ENCODE data around the gene GPR146.

The GPR146 gene

DNA sequence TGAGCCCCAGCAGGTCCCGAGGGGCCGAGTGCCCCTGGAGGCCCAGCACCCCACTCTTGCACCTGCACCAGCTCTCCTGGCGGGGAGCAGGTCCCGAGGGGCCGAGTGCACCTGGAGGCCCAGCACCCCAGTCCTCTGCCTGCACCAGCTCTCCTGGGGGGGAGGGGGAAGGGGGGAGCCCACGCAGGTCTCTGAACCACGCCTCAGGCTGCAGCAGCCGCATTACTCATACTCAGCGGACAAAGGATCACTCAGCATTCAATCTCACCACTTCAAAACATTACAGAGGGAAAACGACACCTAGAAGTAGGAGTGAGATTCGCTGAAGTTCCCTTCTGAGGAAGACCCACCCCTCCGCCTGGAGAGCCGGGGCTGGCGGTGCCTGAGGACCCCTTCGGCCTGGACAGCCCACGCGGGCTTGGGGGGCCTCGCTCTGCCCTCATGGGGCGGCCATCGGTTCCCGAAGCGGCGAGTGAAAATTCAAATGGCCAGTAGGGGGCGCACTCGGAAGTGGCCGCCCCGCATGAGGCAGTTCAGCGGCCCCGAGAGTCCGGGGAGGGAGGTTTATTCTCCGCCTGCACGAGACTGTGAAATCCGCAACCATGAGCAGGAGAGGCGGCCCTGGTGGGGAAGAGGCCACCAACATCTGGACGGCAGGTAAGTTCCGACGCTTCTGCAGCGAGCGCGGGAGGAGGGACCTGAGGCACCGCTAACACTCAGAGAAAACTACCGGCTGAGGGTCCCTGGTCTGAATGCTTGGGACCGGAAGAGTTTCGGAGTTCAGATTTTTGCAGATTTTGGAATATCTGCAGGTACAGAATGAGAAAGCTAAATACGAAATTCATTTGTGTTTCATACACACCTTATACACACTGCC is 42.5 kb downstream of the GPR146 start:
- H3K9ac ChIP-seq (ENCODE audit: low read depth, low read length, poor library complexity), result peak overlapping the region; percentile 73
- H4K8ac ChIP-seq (ENCODE audit: low read depth, low read length), result no peak overlapping the region
- peaks cover 1 to 4% of the 10 kb centered on the region in 2 donors for H3K36me3 ChIP-seq (replicated peaks in 1 of 2; ENCODE audit: control insufficient read depth in 2 of 2, insufficient read depth in 2 of 2, low read length in 2 of 2)
- H3K4me2 ChIP-seq (ENCODE audit: insufficient read depth, low read length, poor library complexity, severe bottlenecking), result peak overlapping the region; percentile 71
- no peak overlapping the region for H2BK120ac ChIP-seq (ENCODE audit: low read depth, low read length)
- no peak overlapping the region for H2BK15ac ChIP-seq (ENCODE audit: low read length)
- no peak overlapping the region for H3K4me3 ChIP-seq (ENCODE audit: low read length in 2 of 2)
- no peak overlapping the region for H3K14ac ChIP-seq (ENCODE audit: low read length)
- peaks cover 4% of the 10 kb centered on the region for H3K79me1 ChIP-seq (ENCODE audit: low read depth, low read length)
- no CpG with 5 or more reads among the region's 45 CpGs for WGBS, 2 donors (ENCODE audit: extremely low coverage in 2 of 2, insufficient read length in 2 of 2, insufficient replicate concordance in 1 of 2)
- H3K4ac ChIP-seq (ENCODE audit: low read length), result no peak overlapping the region
- H2AFZ ChIP-seq (ENCODE audit: low read length), result peak overlapping the region; percentile 49
- peak; percentile 73 for DNase-seq (ENCODE audit: low spot score)
- no peak overlapping the region for H3K27ac ChIP-seq (replicated peaks; ENCODE audit: low read length)
- peak overlapping the region; percentile 73 for H2AK5ac ChIP-seq (ENCODE audit: low read depth, low read length)
- H2BK12ac ChIP-seq (ENCODE audit: low read length), result no peak overlapping the region
- no peaks in the 10 kb centered on the region for H3K9me3 ChIP-seq (replicated peaks in 1 of 2; ENCODE audit: control insufficient read depth in 2 of 2, insufficient read depth in 1 of 2, low read depth in 1 of 2, low read length in 2 of 2)
- H4K91ac ChIP-seq (ENCODE audit: low read depth, low read length, poor library complexity), result no peak overlapping the region
- no peak overlapping the region for H3K23ac ChIP-seq (ENCODE audit: low read depth, low read length, poor library complexity)
- peaks cover 15 to 27% of the 10 kb centered on the region in 2 donors for H3K4me1 ChIP-seq (ENCODE audit: control insufficient read depth in 2 of 2, insufficient read depth in 1 of 2, low read depth in 1 of 2, low read length in 2 of 2)
- peaks cover 0 to 1% (median 0%) of the 10 kb centered on the region in 3 experiments for H3K27me3 ChIP-seq (ENCODE audit: control insufficient read depth in 3 of 3, insufficient read depth in 3 of 3, low read depth in 1 of 3, low read length in 3 of 3)
- H3K18ac ChIP-seq (ENCODE audit: low read length), result peak overlapping the region; percentile 86
- H2BK5ac ChIP-seq (ENCODE audit: low read length), result peak overlapping the region; percentile 21

DNA sequence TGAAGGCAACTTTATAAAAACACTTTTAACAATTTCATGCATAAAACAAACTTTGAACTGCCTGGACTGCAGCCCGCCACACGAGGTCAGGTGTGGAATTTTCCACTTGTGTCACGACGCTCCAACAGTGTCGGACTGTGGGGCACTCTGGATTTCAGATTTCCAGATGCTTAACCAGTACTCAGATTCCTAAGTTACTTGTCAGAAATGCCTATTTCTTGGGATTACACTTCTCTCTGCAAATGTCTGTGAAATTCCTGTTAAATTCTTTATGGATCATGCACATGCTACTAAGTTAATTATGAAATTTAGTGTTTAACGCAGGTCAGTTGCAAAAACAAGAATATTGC is 43.1 kb downstream of the GPR146 start:
- WGBS, 2 donors (ENCODE audit: extremely low coverage in 2 of 2, insufficient read length in 2 of 2, insufficient replicate concordance in 1 of 2), result no CpG with 5 or more reads among the region's 6 CpGs
- DNase-seq (ENCODE audit: low spot score), result no peak
- peak overlapping the region; percentile 72 for H3K18ac ChIP-seq (ENCODE audit: low read length)
- peaks cover 6% of the 10 kb centered on the region for H3K79me1 ChIP-seq (ENCODE audit: low read depth, low read length)
- peaks cover 0 to 1% (median 0%) of the 10 kb centered on the region in 3 experiments for H3K27me3 ChIP-seq (ENCODE audit: control insufficient read depth in 3 of 3, insufficient read depth in 3 of 3, low read depth in 1 of 3, low read length in 3 of 3)
- peaks cover 0 to 2% of the 10 kb centered on the region in 2 donors for H3K9me3 ChIP-seq (replicated peaks in 1 of 2; ENCODE audit: control insufficient read depth in 2 of 2, insufficient read depth in 1 of 2, low read depth in 1 of 2, low read length in 2 of 2)
- no peak overlapping the region for H4K91ac ChIP-seq (ENCODE audit: low read depth, low read length, poor library complexity)
- no peak overlapping the region for H4K8ac ChIP-seq (ENCODE audit: low read depth, low read length)
- H3K4me3 ChIP-seq (ENCODE audit: low read length in 2 of 2), result no peak overlapping the region
- peaks cover 15 to 24% of the 10 kb centered on the region in 2 donors for H3K4me1 ChIP-seq (ENCODE audit: control insufficient read depth in 2 of 2, insufficient read depth in 1 of 2, low read depth in 1 of 2, low read length in 2 of 2)
- no peak overlapping the region for H2BK5ac ChIP-seq (ENCODE audit: low read length)
- H3K27ac ChIP-seq (replicated peaks; ENCODE audit: low read length), result no peak overlapping the region
- no peak overlapping the region for H2AK5ac ChIP-seq (ENCODE audit: low read depth, low read length)
- no peak overlapping the region for H3K9ac ChIP-seq (ENCODE audit: low read depth, low read length, poor library complexity)
- no peak overlapping the region for H2AFZ ChIP-seq (ENCODE audit: low read length)
- no peak overlapping the region for H3K4ac ChIP-seq (ENCODE audit: low read length)
- H2BK12ac ChIP-seq (ENCODE audit: low read length), result no peak overlapping the region
- peaks cover 5 to 8% of the 10 kb centered on the region in 2 donors for H3K36me3 ChIP-seq (replicated peaks in 1 of 2; ENCODE audit: control insufficient read depth in 2 of 2, insufficient read depth in 2 of 2, low read length in 2 of 2)
- no peak overlapping the region for H3K14ac ChIP-seq (ENCODE audit: low read length)
- no peak overlapping the region for H3K23ac ChIP-seq (ENCODE audit: low read depth, low read length, poor library complexity)
- H2BK15ac ChIP-seq (ENCODE audit: low read length), result no peak overlapping the region
- H3K4me2 ChIP-seq (ENCODE audit: insufficient read depth, low read length, poor library complexity, severe bottlenecking), result no peak overlapping the region
- no peak overlapping the region for H2BK120ac ChIP-seq (ENCODE audit: low read depth, low read length)

DNA sequence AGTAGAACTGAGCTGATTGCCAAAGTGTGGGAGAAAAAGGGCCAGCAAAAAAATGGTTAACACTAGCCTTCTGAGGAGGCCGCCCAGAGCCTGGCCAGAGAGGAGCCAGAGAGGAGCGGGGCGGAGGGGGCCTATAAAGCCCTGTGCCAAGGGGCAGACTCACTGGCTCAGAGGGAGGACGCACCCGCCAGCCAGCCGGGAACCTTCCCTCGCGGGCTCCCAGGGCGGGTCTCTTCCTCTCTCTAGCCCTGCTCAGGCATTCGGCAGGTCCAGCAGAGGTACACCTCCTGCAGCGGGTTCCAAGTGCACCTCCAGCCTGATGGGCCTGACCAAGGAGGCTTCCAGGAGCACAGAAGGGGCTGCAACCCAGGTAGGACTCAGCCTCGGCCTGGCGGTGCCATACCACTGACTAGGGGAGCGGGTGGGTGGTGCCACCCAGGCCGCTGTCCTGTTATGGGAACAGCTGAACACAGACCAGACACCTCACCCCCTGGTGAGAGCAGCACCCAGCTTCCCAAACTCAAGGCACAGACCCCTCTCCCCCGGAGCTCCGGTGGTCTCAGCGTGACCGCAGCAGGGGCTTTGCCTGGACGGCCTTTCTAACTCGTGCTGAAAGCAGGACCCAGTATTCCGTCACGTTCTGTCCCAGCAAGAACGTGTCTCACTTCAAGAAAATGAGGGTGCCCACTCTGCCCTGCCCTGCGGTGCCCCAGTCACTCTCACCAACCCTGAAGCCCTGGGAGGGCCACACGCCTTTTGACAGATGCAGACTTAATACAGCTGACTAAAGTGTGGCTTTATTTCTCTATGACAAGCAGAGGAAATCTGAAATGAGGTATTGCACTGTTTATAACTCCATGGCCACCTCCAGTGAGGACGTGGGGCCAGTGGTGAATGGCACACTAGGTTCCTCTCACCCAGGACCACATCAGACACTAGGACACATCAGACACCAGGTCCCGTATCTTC is 43.9 kb downstream of the GPR146 start, which contains the start of gene GPER1:
GPER1 (plus strand) TSS at position 162 of the 969 bp plus-strand sequence. CDS start 3,616 bp downstream, outside the sequence.
- Histone ChIP-seq H3K79me1 (ENCODE audit: low read depth, low read length) (peaks cover 9% of the 10 kb centered on the region), H3K14ac (ENCODE audit: low read length) (peak within 1 kb of the TSS; percentile 75), H3K27ac (replicated peaks; ENCODE audit: low read length) (peak within 1 kb of the TSS; percentile 11), H3K27me3 (ENCODE audit: control insufficient read depth in 3 of 3, insufficient read depth in 3 of 3, low read depth in 1 of 3, low read length in 3 of 3) (peaks cover 0 to 1% (median 0%) of the 10 kb centered on the region in 3 experiments), H3K4me2 (ENCODE audit: insufficient read depth, low read length, poor library complexity, severe bottlenecking) (peak within 1 kb of the TSS; percentile 71), H3K18ac (ENCODE audit: low read length) (peak within 1 kb of the TSS; percentile 88), H2BK15ac (ENCODE audit: low read length) (peak within 1 kb of the TSS; percentile 69), H3K4ac (ENCODE audit: low read length) (no peak within 1 kb of the TSS), H3K23ac (ENCODE audit: low read depth, low read length, poor library complexity) (peak within 1 kb of the TSS; percentile 82), H4K91ac (ENCODE audit: low read depth, low read length, poor library complexity) (no peak within 1 kb of the TSS), H2AK5ac (ENCODE audit: low read depth, low read length) (peak within 1 kb of the TSS; percentile 92), H3K36me3 (replicated peaks in 1 of 2; ENCODE audit: control insufficient read depth in 2 of 2, insufficient read depth in 2 of 2, low read length in 2 of 2) (peaks cover 5 to 8% of the 10 kb centered on the region in 2 donors), H2BK12ac (ENCODE audit: low read length) (peak within 1 kb of the TSS; percentile 18), H3K9me3 (replicated peaks in 1 of 2; ENCODE audit: control insufficient read depth in 2 of 2, insufficient read depth in 1 of 2, low read depth in 1 of 2, low read length in 2 of 2) (peaks cover 0 to 2% of the 10 kb centered on the region in 2 donors), H2AFZ (ENCODE audit: low read length) (no peak within 1 kb of the TSS), H3K4me1 (ENCODE audit: control insufficient read depth in 2 of 2, insufficient read depth in 1 of 2, low read depth in 1 of 2, low read length in 2 of 2) (peaks cover 13 to 24% of the 10 kb centered on the region in 2 donors), H3K9ac (ENCODE audit: low read depth, low read length, poor library complexity) (peak within 1 kb of the TSS; percentile 73), H4K8ac (ENCODE audit: low read depth, low read length) (no peak within 1 kb of the TSS), H2BK120ac (ENCODE audit: low read depth, low read length) (no peak within 1 kb of the TSS), H2BK5ac (ENCODE audit: low read length) (no peak within 1 kb of the TSS), H3K4me3 (ENCODE audit: low read length in 2 of 2) (no peak within 1 kb of the TSS)
- WGBS, 2 donors (ENCODE audit: extremely low coverage in 2 of 2, insufficient read length in 2 of 2, insufficient replicate concordance in 1 of 2), result no CpG with 5 or more reads among the region's 28 CpGs
- DNase-seq (ENCODE audit: low spot score), result peak; percentile 32
